Effector CD4-positive, alpha-beta T cell (primary cell): ENCODE measurements around the gene TLCD2.
A peak's percentile ranks its signal among the peaks of the same experiment; 100 is the strongest.
"Not testable (repeated sequence)": the region's sequence is repeated elsewhere in the genome, so short reads cannot be mapped to it uniquely, and the experiment has no call there.

Experiments
- DNase-seq: peaks from one replicate; pipeline ENCODE4 v3.0.0-alpha.2; 2020

The TLCD2 gene

GRCh38 chr17:1735834-1736347 lies 25.7 kb upstream of the TLCD2 start:
- no peak for DNase-seq

- no peak for DNase-seq
Observed at GRCh38 chr17:1735418-1735817, 25.2 kb upstream of the TLCD2 start.

GRCh38 chr17:1733759-1734158 lies 23.6 kb upstream of the TLCD2 start:
- no peak for DNase-seq

DNA sequence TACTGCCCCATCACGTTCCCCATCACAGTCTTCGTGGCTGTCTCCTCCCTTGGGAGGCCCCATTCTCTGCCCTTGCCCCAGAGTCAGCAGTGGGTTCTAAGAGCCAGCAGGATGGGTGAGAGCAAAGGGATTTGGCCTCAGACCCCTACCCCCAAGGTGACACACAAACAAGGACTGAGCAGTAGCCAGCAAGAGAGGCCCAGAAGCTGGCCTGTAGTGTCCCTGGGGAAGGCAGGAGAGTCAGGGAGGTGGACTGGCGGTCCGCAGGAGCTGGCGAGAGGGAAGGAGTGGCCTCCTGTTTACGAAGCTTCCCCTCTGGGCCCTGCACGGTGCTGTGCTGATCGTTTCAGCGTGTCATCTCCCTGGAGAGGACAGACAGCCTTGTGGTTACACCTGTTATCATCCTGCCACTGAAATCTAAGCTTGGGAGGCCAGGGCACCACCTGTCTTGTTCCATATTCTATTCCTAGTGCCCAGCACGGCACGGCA lies 22.7 kb upstream of the TLCD2 start:
- no peak for DNase-seq

- DNase-seq, result no peak
Observed at GRCh38 chr17:1732241-1732832, 22.2 kb upstream of the TLCD2 start.

- no peak for DNase-seq
Observed at GRCh38 chr17:1731194-1731506, 21.0 kb upstream of the TLCD2 start.

GRCh38 chr17:1730326-1731193 lies 20.4 kb upstream of the TLCD2 start:
- no peak for DNase-seq

DNA sequence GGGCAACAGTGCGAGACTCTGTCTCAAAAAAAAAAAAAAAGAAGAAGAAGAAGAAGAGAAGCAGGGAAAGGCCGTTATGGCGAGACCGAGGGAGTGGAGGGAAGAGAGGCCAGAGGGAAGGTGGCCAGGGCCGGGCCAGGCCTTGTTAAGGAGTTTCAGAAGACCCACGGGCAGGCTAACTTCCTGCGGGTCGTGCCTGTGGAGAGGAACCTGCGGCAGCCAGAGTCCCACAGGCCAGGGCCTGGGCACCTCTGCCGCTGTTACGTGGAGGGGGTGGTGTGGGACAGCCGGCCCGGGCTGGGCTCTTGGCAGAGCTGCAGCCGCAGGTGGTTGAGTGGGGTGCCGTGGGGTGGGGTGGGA lies 19.8 kb upstream of the TLCD2 start:
- no peak for DNase-seq

DNA sequence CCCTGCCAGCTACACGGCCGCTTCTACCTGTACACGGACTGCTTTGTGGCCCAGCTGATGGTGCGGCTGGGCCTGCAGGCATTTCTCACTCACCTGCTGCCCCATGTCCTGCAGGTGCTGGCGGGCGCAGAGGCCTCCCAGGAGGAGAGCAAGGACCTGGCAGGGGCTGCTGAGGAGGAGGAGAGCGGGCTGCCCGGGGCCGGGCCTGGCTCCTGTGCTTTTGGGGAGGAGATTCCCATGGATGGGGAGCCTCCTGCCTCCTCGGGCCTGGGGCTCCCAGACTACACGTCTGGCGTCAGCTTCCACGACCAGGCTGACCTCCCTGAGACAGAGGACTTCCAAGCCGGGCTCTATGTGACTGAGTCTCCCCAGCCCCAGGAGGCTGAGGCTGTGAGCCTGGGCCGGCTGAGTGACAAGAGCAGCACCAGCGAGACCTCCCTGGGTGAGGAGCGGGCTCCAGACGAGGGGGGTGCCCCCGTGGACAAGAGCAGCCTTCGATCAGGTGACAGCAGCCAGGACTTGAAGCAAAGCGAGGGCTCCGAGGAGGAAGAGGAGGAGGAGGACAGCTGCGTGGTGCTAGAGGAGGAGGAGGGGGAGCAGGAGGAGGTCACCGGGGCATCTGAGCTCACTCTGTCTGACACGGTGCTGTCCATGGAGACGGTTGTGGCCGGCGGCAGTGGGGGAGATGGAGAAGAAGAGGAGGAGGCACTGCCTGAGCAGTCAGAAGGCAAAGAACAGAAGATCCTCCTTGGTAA lies 17.9 kb upstream of the TLCD2 start:
- DNase-seq, result no peak

GRCh38 chr17:1727258-1727789 lies 17.1 kb upstream of the TLCD2 start:
- DNase-seq, result no peak

GRCh38 chr17:1726626-1727257 lies 16.6 kb upstream of the TLCD2 start:
- no peak for DNase-seq

DNA sequence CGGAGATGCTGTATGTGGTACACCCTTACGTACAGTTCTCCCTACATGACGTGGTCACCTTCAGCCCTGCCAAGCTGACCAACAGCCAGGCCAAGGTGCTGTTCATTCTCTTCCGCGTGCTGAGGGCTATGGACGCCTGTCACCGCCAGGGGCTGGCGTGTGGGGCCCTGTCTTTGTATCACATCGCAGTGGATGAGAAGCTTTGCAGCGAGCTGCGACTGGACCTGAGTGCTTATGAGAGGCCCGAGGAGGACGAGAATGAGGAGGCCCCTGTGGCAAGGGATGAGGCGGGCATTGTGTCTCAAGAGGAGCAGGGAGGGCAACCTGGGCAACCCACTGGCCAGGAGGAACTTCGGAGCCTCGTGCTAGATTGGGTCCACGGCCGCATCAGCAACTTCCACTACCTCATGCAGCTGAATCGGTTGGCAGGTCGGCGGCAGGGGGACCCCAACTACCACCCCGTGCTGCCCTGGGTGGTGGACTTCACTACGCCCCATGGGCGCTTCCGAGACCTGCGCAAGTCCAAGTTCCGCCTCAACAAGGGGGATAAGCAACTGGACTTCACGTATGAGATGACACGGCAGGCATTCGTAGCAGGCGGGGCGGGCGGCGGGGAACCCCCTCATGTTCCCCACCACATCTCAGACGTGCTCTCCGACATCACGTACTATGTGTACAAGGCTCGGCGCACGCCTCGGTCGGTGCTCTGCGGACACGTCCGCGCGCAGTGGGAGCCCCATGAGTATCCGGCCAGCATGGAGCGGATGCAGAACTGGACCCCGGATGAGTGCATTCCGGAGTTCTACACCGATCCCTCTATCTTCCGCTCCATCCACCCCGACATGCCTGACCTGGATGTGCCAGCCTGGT lies 15.7 kb upstream of the TLCD2 start:
- DNase-seq, result no peak

DNA sequence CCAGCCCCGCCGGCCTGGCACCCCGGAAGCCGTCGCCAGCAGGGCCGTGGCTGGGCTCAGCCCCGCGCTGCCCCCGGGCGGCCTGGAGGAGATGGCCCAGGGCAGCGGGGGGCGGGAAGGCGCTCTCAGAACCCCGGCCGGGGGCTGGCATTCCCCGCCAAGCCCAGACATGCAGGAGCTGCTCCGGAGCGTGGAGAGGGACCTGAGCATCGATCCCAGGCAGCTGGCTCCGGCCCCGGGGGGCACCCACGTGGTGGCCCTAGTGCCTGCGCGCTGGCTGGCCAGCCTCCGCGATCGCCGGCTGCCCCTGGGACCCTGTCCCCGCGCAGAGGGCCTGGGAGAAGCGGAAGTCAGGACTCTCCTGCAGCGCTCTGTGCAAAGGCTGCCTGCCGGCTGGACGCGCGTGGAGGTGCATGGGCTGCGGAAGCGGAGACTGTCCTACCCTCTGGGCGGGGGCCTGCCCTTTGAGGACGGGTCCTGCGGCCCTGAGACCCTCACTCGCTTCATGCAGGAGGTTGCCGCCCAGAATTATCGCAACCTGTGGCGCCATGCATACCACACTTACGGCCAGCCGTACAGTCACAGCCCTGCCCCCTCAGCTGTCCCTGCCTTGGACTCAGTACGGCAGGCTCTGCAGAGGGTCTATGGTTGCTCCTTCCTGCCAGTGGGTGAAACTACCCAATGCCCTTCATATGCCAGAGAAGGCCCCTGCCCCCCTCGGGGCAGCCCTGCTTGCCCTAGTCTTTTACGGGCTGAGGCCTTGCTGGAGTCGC lies 14.9 kb upstream of the TLCD2 start:
- no peak for DNase-seq

DNA sequence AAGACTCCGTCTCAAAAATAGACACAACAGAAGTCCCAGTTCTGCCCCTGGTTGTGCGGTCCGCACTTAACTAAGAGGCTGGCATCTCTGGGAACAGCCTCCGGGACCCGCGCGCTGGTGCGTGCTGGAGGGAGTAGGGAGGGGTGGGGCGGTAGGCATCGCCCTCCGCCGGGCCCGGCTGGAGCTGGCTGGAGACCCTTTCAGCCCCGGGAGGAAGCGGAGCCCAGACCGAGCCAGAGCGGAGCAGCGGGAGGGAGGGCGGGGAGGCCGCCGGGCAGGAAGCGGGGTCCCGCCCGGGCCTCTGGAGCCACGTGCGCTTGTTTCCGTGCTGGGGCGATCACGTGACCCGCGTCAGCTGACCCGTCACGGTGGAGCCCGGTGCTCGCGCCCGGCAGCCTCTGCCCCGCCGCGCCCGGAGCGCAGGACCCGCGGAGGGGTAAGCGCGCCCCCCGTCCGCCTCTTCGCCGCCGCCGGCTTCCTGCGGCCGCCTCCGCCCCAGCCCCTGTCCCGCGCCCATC lies 14.2 kb upstream of the TLCD2 start, which contains the start of gene WDR81:
Gene WDR81, plus strand, starts transcription at position 354 of the 518 bp plus-strand sequence. CDS start 256 bp downstream, outside the sequence.
- DNase-seq, result peak; percentile 86

GRCh38 chr17:1722022-1722421 lies 11.8 kb upstream of the TLCD2 start:
- not testable (repeated sequence) for DNase-seq

GRCh38 chr17:1720856-1721386 lies 10.7 kb upstream of the TLCD2 start:
- peak; percentile 64 for DNase-seq

DNA sequence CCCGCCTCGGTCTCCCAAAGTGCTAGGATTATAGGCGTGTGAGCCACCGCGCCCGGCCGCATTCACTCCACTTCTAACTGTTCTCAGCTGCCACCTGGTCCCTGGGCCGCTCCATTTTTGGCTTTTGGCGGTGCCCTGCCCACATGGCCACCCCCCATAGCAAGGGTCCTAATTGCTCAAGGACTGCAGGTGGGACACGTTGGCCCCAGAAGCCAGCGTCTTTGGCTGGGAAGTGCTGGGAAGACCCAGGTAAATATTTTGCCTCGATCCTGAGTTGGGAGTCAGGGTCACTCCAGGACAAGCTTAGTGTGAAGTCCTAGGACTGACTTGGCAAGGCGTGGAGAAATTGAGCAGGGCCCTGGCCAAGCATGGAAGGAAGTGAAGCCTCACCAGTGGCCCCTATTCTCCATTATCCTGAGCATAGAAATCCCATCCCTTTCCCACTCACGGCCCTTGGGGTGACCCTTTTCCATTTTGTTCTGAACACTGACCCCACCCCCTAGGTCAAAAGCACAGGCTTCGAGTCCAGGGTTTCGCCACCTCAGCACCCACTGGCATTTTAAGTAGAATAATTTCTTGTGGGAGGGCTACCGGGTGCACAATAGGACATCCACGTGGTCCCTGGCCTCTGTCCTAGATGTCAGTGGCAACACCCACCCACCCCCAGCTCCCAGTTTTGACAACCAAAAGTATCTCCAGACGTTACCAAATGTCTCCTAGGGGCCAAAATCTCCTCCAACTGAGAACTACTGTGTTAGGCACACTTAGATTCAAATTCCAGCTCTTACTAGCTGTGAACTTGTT lies 8.4 kb upstream of the TLCD2 start:
- no peak for DNase-seq

DNA sequence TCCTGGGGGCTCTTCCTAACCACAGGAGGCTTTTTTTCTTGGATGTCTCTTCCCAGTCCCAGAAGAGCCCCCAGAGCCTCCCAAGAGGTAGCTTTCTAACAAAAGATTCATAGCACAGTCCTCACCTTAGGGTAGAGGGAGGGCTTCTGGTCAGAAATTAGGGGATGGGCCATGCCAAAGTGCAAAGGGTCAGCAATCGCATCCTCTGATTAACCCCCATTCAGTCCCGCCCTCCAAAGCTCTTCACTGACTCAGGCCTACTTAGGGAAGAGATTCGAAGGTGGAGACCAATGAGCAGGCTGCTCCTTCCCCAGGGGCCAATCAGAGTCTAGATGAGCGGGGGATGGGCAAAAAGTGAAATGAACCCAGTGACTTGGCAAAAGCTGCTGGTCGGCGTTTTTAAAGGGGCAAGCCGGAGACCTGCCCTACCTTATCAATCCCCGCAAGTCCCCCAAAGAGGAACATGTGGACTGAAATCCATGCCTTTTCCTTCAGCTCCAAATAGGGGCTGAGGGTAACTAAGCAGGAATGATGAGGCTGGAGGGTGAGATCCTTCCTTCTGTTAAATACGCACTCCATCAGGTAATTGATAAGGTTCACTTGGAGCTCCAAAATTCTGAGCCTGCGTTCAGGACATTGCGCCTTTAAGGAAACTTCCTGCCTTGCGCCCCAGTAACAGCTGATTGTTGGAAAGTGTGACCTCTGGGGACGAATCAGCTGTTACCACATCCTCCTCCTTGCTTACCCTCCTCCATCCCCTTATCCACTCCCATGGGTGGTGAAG lies 6.9 kb upstream of the TLCD2 start:
- DNase-seq, result peak; percentile 67
